Measurements from ENCODE around the gene PRR15L.

PRR15L gene

GRCh38 chr17:47962901-47963300 lies 5.2 kb upstream of the PRR15L start:
- Mint-ChIP-seq H3K9me3 (no peaks in the 10 kb centered on the region), H3K36me3 (ENCODE audit: low read depth) (no peaks in the 10 kb centered on the region), H3K4me1 (peaks cover 25% of the 10 kb centered on the region), H3K4me3 (no peak overlapping the region), H3K27ac (no peak overlapping the region), H3K27me3 (ENCODE audit: low read depth) (peaks cover 16% of the 10 kb centered on the region)
- TF ChIP-seq CTCF (IDR thresholded peaks at IDR 0.05; ENCODE audit: unreplicated experiment in 3 of 3) = no peak

GRCh38 chr17:47961406-47961805 lies 3.7 kb upstream of the PRR15L start:
- H3K4me3 Mint-ChIP-seq = no peak overlapping the region
- no peaks in the 10 kb centered on the region for H3K9me3 Mint-ChIP-seq
- peaks cover 34% of the 10 kb centered on the region for H3K4me1 Mint-ChIP-seq
- H3K27me3 Mint-ChIP-seq (ENCODE audit: low read depth) = peaks cover 16% of the 10 kb centered on the region
- H3K36me3 Mint-ChIP-seq (ENCODE audit: low read depth) = no peaks in the 10 kb centered on the region
- no peak for TF ChIP-seq CTCF (IDR thresholded peaks at IDR 0.05; ENCODE audit: unreplicated experiment in 3 of 3)
- H3K27ac Mint-ChIP-seq = peak overlapping the region in 1 of 3 experiments; percentile 22

GRCh38 chr17:47959825-47960655 lies 2.4 kb upstream of the PRR15L start:
- no peak for TF ChIP-seq CTCF (IDR thresholded peaks at IDR 0.05; ENCODE audit: unreplicated experiment in 3 of 3)
- peak overlapping the region; percentile 33 to 77 (median 38) for H3K27ac Mint-ChIP-seq

GRCh38 chr17:47956791-47957590 lies 692 bp downstream of the PRR15L start:
- Mint-ChIP-seq H3K27ac (peak overlapping the region; percentile 80 to 92 (median 86)), H3K36me3 (ENCODE audit: low read depth) (no peaks in the 10 kb centered on the region), H3K27me3 (ENCODE audit: low read depth) (peaks cover 8% of the 10 kb centered on the region), H3K4me3 (peak overlapping the region; percentile 76 to 81 (median 76)), H3K9me3 (no peaks in the 10 kb centered on the region), H3K4me1 (peaks cover 34% of the 10 kb centered on the region)
- no peak for TF ChIP-seq CTCF (IDR thresholded peaks at IDR 0.05; ENCODE audit: unreplicated experiment in 3 of 3)

More at GRCh38 chr17:47959825-47960655, 2.4 kb upstream of the PRR15L start:
- Mint-ChIP-seq H3K9me3 (no peaks in the 10 kb centered on the region), H3K4me3 (no peak overlapping the region), H3K36me3 (ENCODE audit: low read depth) (no peaks in the 10 kb centered on the region), H3K27me3 (ENCODE audit: low read depth) (peaks cover 16% of the 10 kb centered on the region), H3K4me1 (peaks cover 29% of the 10 kb centered on the region)

- H3K4me1 Mint-ChIP-seq = peaks cover 34% of the 10 kb centered on the region
- peaks cover 4% of the 10 kb centered on the region for H3K27me3 Mint-ChIP-seq (ENCODE audit: low read depth)
- peak overlapping the region in 2 of 3 experiments; percentile 41 to 60 for H3K4me3 Mint-ChIP-seq
- H3K36me3 Mint-ChIP-seq (ENCODE audit: low read depth) = no peaks in the 10 kb centered on the region
- TF ChIP-seq CTCF (IDR thresholded peaks at IDR 0.05; ENCODE audit: unreplicated experiment in 3 of 3) = no peak
- H3K27ac Mint-ChIP-seq = peak overlapping the region; percentile 78 to 86 (median 82)
- H3K9me3 Mint-ChIP-seq = no peaks in the 10 kb centered on the region
Observed at GRCh38 chr17:47955497-47956461, 1.9 kb downstream of the PRR15L start.
